GM12892 (cell line): ENCODE measurements around the gene ZBED5.

Experiments used
- POLR2A ChIP-seq: IDR thresholded peaks from 2 replicates; pipeline ENCODE4 v1.6.1; 2011; ENCODE audit warnings: low read depth, low read length, control low read depth
- POLR2AphosphoS5 ChIP-seq: IDR thresholded peaks from 2 replicates; pipeline ENCODE4 v1.6.1; 2011; ENCODE audit warnings: low read depth, low read length, control low read depth

DNA sequence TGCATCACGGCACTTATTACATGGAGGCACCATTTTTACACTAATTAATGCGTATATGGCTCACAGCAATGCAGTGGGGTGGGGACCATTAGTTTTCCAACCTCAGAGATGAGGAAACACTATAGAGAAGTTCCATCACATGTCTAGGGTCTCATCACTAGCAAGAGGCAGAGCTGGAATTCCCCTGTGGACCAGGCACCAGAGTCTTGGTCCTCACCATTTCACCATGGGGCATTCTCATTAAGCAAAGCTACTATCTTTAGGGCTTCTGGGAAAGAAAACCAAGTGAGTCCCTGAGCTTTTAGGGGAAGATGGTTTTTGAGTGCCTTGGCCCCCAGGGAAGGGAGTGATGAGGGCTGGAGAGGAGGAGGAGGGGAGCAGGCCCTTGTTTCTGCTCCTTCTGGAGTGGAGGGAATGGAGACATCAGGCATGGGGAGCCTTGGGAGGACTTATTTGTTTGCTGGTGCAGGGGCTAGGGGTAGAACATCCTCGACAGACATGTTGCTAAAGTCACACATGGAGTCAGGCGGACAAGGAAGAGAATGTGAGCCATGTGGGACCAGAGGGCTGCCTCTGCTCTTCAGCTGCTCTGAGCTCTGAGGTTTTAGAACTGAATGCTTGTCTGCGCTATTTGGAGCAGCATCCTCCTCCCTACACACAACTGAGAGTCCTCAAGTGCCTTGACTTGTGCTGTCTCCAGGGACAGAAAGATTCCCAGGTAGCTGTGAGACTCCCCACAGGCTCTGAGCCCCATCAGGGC is 40.3 kb upstream of the ZBED5 start:
- TF ChIP-seq POLR2A (no peak), POLR2AphosphoS5 (no peak)
